Neural progenitor cell (in vitro differentiated cells): Measurements from ENCODE around the gene KCNJ10. TPM values are rescaled to one million over a fixed set of nuclear protein-coding genes. Genes with fewer than 3 reads are reported as not detected.
A peak's percentile ranks its signal among the peaks of the same experiment; 100 is the strongest.

Experiments used
- DNase-seq: peaks from one replicate; pipeline ENCODE4 v3.0.0-alpha.2; 2016; ENCODE audit warnings: low spot score
- H2AFZ ChIP-seq: fragments of 200-600 bp; sonication (generic); replicated peaks from 2 replicates; pipeline ENCODE4 v1.6.1; 2016; ENCODE audit warnings: antibody characterized with exemption
- H3F3A ChIP-seq: fragments of 200-600 bp; sonication (generic); 2 replicates; pipeline ENCODE4 v1.6.1; 2016; ENCODE audit warnings: antibody characterized with exemption, low read depth
- H3K27ac ChIP-seq: fragments of 200-600 bp; sonication (generic); 2 replicates; pipeline ENCODE4 v1.5.1; 2016; ENCODE audit warnings: mild to moderate bottlenecking
- H3K27me3 ChIP-seq: fragments of 200-600 bp; sonication (generic); 2 replicates; pipeline ENCODE4 v1.6.1; 2016; ENCODE audit warnings: mild to moderate bottlenecking, moderate library complexity
- H3K36me3 ChIP-seq: fragments of 200-600 bp; sonication (generic); 2 replicates; pipeline ENCODE4 v1.5.1; 2016
- H3K4me1 ChIP-seq: fragments of 200-600 bp; sonication (generic); 2 replicates; pipeline ENCODE4 v1.6.1; 2016; ENCODE audit warnings: mixed run types
- H3K4me2 ChIP-seq: fragments of 200-600 bp; sonication (generic); 2 replicates; pipeline ENCODE4 v1.6.1; 2016
- H3K4me3 ChIP-seq: fragments of 200-600 bp; sonication (generic); 2 replicates; pipeline ENCODE4 v1.5.1; 2016
- H3K79me2 ChIP-seq: fragments of 200-600 bp; sonication (generic); 2 replicates; pipeline ENCODE4 v1.6.1; 2016; ENCODE audit warnings: low read depth
- H3K9ac ChIP-seq: fragments of 200-600 bp; sonication (generic); 2 replicates; pipeline ENCODE4 v1.6.1; 2016
- H3K9me3 ChIP-seq: fragments of 200-600 bp; sonication (generic); 2 replicates; pipeline ENCODE4 v1.5.1; 2016; ENCODE audit warnings: low read depth
- H4K20me1 ChIP-seq: fragments of 200-600 bp; sonication (generic); 2 replicates; pipeline ENCODE4 v1.6.1; 2016; ENCODE audit warnings: low read depth
- H3K27ac Mint-ChIP-seq: 3 replicates; pipeline ENCODE4 v1.8.0; 2021; ENCODE audit warnings: mixed read lengths
- H3K27me3 Mint-ChIP-seq: 2 replicates; pipeline ENCODE4 v1.8.0; 2022; ENCODE audit warnings: low read depth, mild to moderate bottlenecking, inconsistent platforms, moderate library complexity, mixed read lengths; ENCODE audit not compliant: insufficient read depth
- H3K36me3 Mint-ChIP-seq: 3 replicates; pipeline ENCODE4 v1.8.0; 2021; ENCODE audit warnings: mixed read lengths
- H3K4me1 Mint-ChIP-seq: 3 replicates; pipeline ENCODE4 v1.8.0; 2021; ENCODE audit warnings: mixed read lengths
- H3K4me3 Mint-ChIP-seq: 3 replicates; pipeline ENCODE4 v1.8.0; 2021; ENCODE audit warnings: mild to moderate bottlenecking, moderate library complexity, mixed read lengths
- H3K9me3 Mint-ChIP-seq: 3 replicates; pipeline ENCODE4 v1.8.0; 2020; ENCODE audit warnings: mixed read lengths
- CTCF ChIP-seq: fragments of 200-600 bp; sonication (generic); IDR thresholded peaks from 2 replicates; pipeline ENCODE4 v1.5.1; 2017; ENCODE audit warnings: antibody characterized with exemption, mild to moderate bottlenecking
- EZH2 ChIP-seq: fragments of 200-600 bp; sonication (generic); IDR thresholded peaks from 2 replicates; pipeline ENCODE4 v1.6.1; 2017; ENCODE audit warnings: antibody characterized with exemption, mild to moderate bottlenecking, moderate library complexity
- EZH2phosphoT487 ChIP-seq: fragments of 200-600 bp; sonication (generic); IDR thresholded peaks from 2 replicates; pipeline ENCODE4 v1.6.1; 2017; ENCODE audit warnings: antibody characterized with exemption
- total RNA-seq: library from RNA; depleted of rRNA; stranded (reverse); fragments of >200 nt; gene quantifications from 2 replicates; pipeline ENCODE4 v1.2.3, GENCODE V29; 2015; ENCODE audit warnings: low replicate concordance

KCNJ10 gene
- total RNA-seq, 1 donor from 2014 or later = not detected

GRCh38 chr1:160048335-160048734 is 21.6 kb downstream of the KCNJ10 start:
- H3K4me1 ChIP-seq = peaks cover 36% of the 10 kb centered on the region
- no peaks in the 10 kb centered on the region for H3K79me2 ChIP-seq
- H2AFZ ChIP-seq = no peak overlapping the region
- TF ChIP-seq CTCF (no peak), EZH2phosphoT487 (no peak), EZH2 (no peak)
- no peak overlapping the region for H3K4me3 ChIP-seq
- H3K36me3 ChIP-seq = no peaks in the 10 kb centered on the region
- no peak overlapping the region for H3K27ac ChIP-seq
- Mint-ChIP-seq H3K4me1 (peaks cover 32% of the 10 kb centered on the region), H3K27ac (no peak overlapping the region), H3K9me3 (no peaks in the 10 kb centered on the region), H3K4me3 (peak overlapping the region; percentile 7), H3K36me3 (no peaks in the 10 kb centered on the region), H3K27me3 (peaks cover 5% of the 10 kb centered on the region)
- peaks cover 36% of the 10 kb centered on the region for H3F3A ChIP-seq
- no peak for DNase-seq
- H3K9ac ChIP-seq = no peak overlapping the region
- H3K9me3 ChIP-seq = no peaks in the 10 kb centered on the region
- no peaks in the 10 kb centered on the region for H4K20me1 ChIP-seq
- peaks cover 29% of the 10 kb centered on the region for H3K27me3 ChIP-seq
- peak overlapping the region; percentile 65 for H3K4me2 ChIP-seq

DNA sequence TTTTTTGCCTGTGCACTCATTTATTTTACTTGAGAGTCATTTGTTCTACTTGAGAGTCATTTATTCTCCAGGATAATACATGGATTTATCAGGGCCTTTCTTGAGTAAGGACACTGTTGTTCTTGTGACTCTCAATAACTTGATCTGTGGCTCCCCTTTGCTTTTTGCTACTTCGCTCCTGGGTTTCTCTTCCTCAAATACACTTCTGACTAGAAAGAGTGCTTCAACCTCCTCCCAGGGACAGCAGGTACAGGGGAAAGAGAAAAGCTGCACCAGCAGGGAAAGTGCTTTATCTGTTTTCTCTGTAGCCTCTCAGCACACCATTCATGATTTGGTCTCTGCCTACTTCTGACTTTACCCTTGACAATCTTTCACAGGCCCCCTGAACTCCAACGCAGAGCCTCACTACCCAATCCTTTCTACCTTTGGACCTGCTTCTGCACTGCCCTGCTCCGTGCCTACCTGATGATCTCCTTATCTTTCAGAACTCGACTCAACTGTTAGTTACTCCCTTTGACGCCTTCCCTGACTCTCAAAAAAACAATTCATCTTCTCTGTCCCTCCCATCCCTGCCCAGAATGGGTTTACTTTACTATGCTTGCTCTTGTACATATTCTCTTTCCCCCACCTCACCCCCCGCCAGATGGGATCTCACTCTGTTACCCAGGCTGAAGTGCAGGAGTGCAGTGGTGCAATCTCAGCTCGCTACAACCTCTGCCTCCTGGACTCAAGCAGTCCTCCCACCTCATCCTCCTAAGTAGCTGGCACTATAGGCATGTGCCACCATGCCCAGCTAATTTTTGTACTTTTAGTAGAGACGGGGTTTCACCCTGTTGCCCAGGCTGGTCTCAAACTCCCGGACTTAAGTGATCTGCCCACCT is 22.6 kb downstream of the KCNJ10 start:
- Histone ChIP-seq H3K36me3 (no peaks in the 10 kb centered on the region), H4K20me1 (no peaks in the 10 kb centered on the region), H3K4me2 (peak overlapping the region; percentile 65), H3K27ac (no peak overlapping the region), H3K9ac (no peak overlapping the region), H3K27me3 (peaks cover 20% of the 10 kb centered on the region), H3K4me1 (peaks cover 32% of the 10 kb centered on the region), H3K9me3 (no peaks in the 10 kb centered on the region), H2AFZ (peak overlapping the region; percentile 59), H3K79me2 (no peaks in the 10 kb centered on the region), H3F3A (peaks cover 36% of the 10 kb centered on the region), H3K4me3 (peak overlapping the region; percentile 21)
- DNase-seq = no peak
- Mint-ChIP-seq H3K36me3 (no peaks in the 10 kb centered on the region), H3K27ac (peak overlapping the region; percentile 3), H3K27me3 (peaks cover 8% of the 10 kb centered on the region), H3K4me3 (peak overlapping the region; percentile 2), H3K9me3 (no peaks in the 10 kb centered on the region), H3K4me1 (peaks cover 28% of the 10 kb centered on the region)
- TF ChIP-seq CTCF (no peak), EZH2 (no peak), EZH2phosphoT487 (no peak)

- Histone ChIP-seq H3F3A (peaks cover 36% of the 10 kb centered on the region), H3K27ac (no peak overlapping the region), H3K4me2 (peak overlapping the region; percentile 65), H3K4me3 (peak overlapping the region; percentile 21), H3K36me3 (no peaks in the 10 kb centered on the region), H3K9ac (no peak overlapping the region), H3K9me3 (no peaks in the 10 kb centered on the region), H2AFZ (peak overlapping the region; percentile 59), H3K79me2 (no peaks in the 10 kb centered on the region), H3K27me3 (peaks cover 13% of the 10 kb centered on the region), H4K20me1 (no peaks in the 10 kb centered on the region), H3K4me1 (peaks cover 32% of the 10 kb centered on the region)
- Mint-ChIP-seq H3K9me3 (no peaks in the 10 kb centered on the region), H3K4me3 (peak overlapping the region; percentile 2), H3K36me3 (no peaks in the 10 kb centered on the region), H3K27ac (peak overlapping the region; percentile 9), H3K4me1 (peaks cover 28% of the 10 kb centered on the region), H3K27me3 (peaks cover 5% of the 10 kb centered on the region)
- peak; percentile 80 for DNase-seq
- TF ChIP-seq EZH2phosphoT487 (no peak), EZH2 (no peak), CTCF (peak; percentile 75)
These were observed 23.4 kb downstream of the KCNJ10 start for GRCh38 chr1:160046494-160047110.
